HepG2 (cell line): ENCODE results near the gene LRRC45. TPM values are rescaled to one million over a fixed set of nuclear protein-coding genes. Genes with fewer than 3 reads are reported as not detected.
A peak's percentile ranks its signal among the peaks of the same experiment; 100 is the strongest.

Experiments used
- ATAC-seq: fragments of 200-7000 bp; cut with Tn5 transposase; 3 replicates; pipeline ENCODE4 v1.9.1; 2020; ENCODE audit warnings: mild to moderate bottlenecking, moderate library complexity
- BruUV-seq: library from RNA; stranded (reverse); fragments of 400-500 nt; replicated peaks from 2 replicates; lab custom pipeline; 2021; lab: Mats Ljungman, UMichigan
- CTCF ChIA-PET: fragments of 300-600 bp; formaldehyde crosslinking; extraction: SDS; loops from one replicate; lab custom pipeline; 2021; ENCODE audit warnings: low total read pairs, inconsistent platforms, low intra/inter-chr PET ratio; lab: Yijun Ruan, JAX
- POLR2A ChIA-PET: fragments of 350-600 bp; sonication (Branson Sonifier 250); formaldehyde crosslinking; loops from one replicate; lab custom pipeline; 2020; ENCODE audit warnings: antibody characterized with exemption, inconsistent platforms; lab: Yijun Ruan, JAX
- DNase-seq: peaks from one replicate; pipeline ENCODE4 v3.0.0-alpha.2; 2015; ENCODE audit warnings: low spot score
- FAIRE-seq: peaks from 3 replicates; lab custom pipeline; 2011; peaks lifted over from hg19 to GRCh38; lab: Jason Lieb, UNC
- H2AFZ ChIP-seq: one replicate; pipeline ENCODE4 v1.6.1; 2011; ENCODE audit warnings: low read length, inconsistent platforms
- H3K27ac ChIP-seq: fragments of 300-600 bp; 3 replicates; pipeline ENCODE4 v1.8.0; 2011; ENCODE audit warnings: mixed run types, mild to moderate bottlenecking, mixed read lengths, low read length, inconsistent platforms; ENCODE audit not compliant: insufficient read depth; ENCODE audit errors: extremely low read length
- H3K27me3 ChIP-seq, 2 experiments: fragments of 200-600 bp in 1 of 2; 2 replicates in 1 of 2; 3 replicates in 1 of 2; pipeline versions ENCODE4 v1.6.0 to v1.8.0; 2011; ENCODE audit warnings: low read length in 2 of 2, mild to moderate bottlenecking in 2 of 2, moderate library complexity in 2 of 2, inconsistent platforms in 1 of 2; ENCODE audit not compliant: insufficient read depth in 2 of 2, control insufficient read depth in 1 of 2
- H3K36me3 ChIP-seq, 2 experiments: fragments of 200-600 bp in 1 of 2; replicated peaks in 1 of 2; 2 replicates in 1 of 2; 3 replicates in 1 of 2; pipeline versions ENCODE4 v1.5.1 to v1.8.0; 2011; ENCODE audit warnings: low read length in 2 of 2, inconsistent platforms in 1 of 2; ENCODE audit not compliant: insufficient read depth in 2 of 2, control insufficient read depth in 1 of 2
- H3K4me1 ChIP-seq: 2 replicates; pipeline ENCODE4 v1.5.1; 2012; ENCODE audit warnings: low read length, inconsistent platforms; ENCODE audit not compliant: insufficient read depth
- H3K4me2 ChIP-seq: 2 replicates; pipeline ENCODE4 v1.6.0; 2011; ENCODE audit warnings: low read depth, low read length, inconsistent platforms
- H3K4me3 ChIP-seq, 3 experiments: fragments of 200-600 bp in 1 of 3; sonication (generic), shearing (Covaris generic) in 1 of 3; replicated peaks in 1 of 3; 2 replicates each; pipeline ENCODE4 v1.5.1; 2011 to 2016; ENCODE audit warnings: low read length in 3 of 3, inconsistent platforms in 2 of 3, low read depth in 2 of 3, mild to moderate bottlenecking in 2 of 3, control low read depth in 1 of 3, mixed read lengths in 1 of 3; ENCODE audit not compliant: insufficient read depth in 1 of 3
- H3K79me2 ChIP-seq: one replicate; pipeline ENCODE4 v1.6.1; 2011; ENCODE audit warnings: low read length, inconsistent platforms; ENCODE audit not compliant: insufficient read depth
- H3K9ac ChIP-seq: 2 replicates; pipeline ENCODE4 v1.6.0; 2011; ENCODE audit warnings: mild to moderate bottlenecking, low read depth, low read length, inconsistent platforms; ENCODE audit not compliant: insufficient read depth
- H3K9me3 ChIP-seq: 2 replicates; pipeline ENCODE4 v1.5.1; 2012; ENCODE audit warnings: mild to moderate bottlenecking, low read length
- H4K20me1 ChIP-seq: 2 replicates; pipeline ENCODE4 v1.6.0; 2011; ENCODE audit warnings: inconsistent platforms, mild to moderate bottlenecking, low read length, moderate library complexity; ENCODE audit not compliant: insufficient read depth
- ERF ChIP-seq: IDR thresholded peaks from 2 replicates; pipeline ENCODE4 v1.6.1; 2018; ENCODE audit warnings: missing biosample characterization, missing genetic modification reagents
- FOXK2 ChIP-seq: fragments of 450-650 bp; IDR thresholded peaks from 2 replicates; pipeline ENCODE4 v1.6.1; 2016
- GLMP ChIP-seq: sonication (generic); formaldehyde crosslinking; IDR thresholded peaks from 2 replicates; pipeline ENCODE4 v1.9.0; 2021; ENCODE audit warnings: missing genetic modification reagents, mild to moderate bottlenecking, borderline replicate concordance
- JUNB ChIP-seq: sonication (generic); formaldehyde crosslinking; IDR thresholded peaks from 2 replicates; pipeline ENCODE4 v1.8.0; 2022; ENCODE audit warnings: missing genetic modification reagents, mild to moderate bottlenecking, borderline replicate concordance
- MTERF4 ChIP-seq: sonication (generic); formaldehyde crosslinking; IDR thresholded peaks from 2 replicates; pipeline ENCODE4 v1.8.0; 2023; ENCODE audit warnings: mild to moderate bottlenecking, missing genetic modification reagents
- MXD1 ChIP-seq: sonication (generic); formaldehyde crosslinking; IDR thresholded peaks from 2 replicates; pipeline ENCODE4 v1.4.0; 2020; ENCODE audit warnings: mild to moderate bottlenecking, missing genetic modification reagents
- PHB2 ChIP-seq: fragments of 450-650 bp; IDR thresholded peaks from 2 replicates; pipeline ENCODE4 v1.6.1; 2018; ENCODE audit not compliant: partially characterized antibody
- PPARG ChIP-seq: conservative IDR thresholded peaks from 2 replicates; pipeline ENCODE4 v1.6.1; 2016; ENCODE audit warnings: missing biosample characterization, missing genetic modification reagents
- SRY ChIP-seq: sonication (generic); formaldehyde crosslinking; IDR thresholded peaks from 2 replicates; pipeline ENCODE4 v1.8.0; 2022; ENCODE audit warnings: mild to moderate bottlenecking, missing genetic modification reagents
- ZEB1 ChIP-seq: IDR thresholded peaks from 2 replicates; pipeline ENCODE4 v1.6.1; 2012; ENCODE audit warnings: mild to moderate bottlenecking, low read depth, inconsistent platforms; ENCODE audit not compliant: insufficient replicate concordance
- ZFAT ChIP-seq: sonication (generic); formaldehyde crosslinking; conservative IDR thresholded peaks from 2 replicates; pipeline ENCODE4 v1.8.1; 2023; ENCODE audit warnings: missing genetic modification reagents, inconsistent platforms
- ZNF138 ChIP-seq: sonication (generic); formaldehyde crosslinking; IDR thresholded peaks from 2 replicates; pipeline ENCODE4 v1.5.0; 2020; ENCODE audit warnings: mild to moderate bottlenecking, low read depth, missing genetic modification reagents
- ZNF253 ChIP-seq: sonication (generic); formaldehyde crosslinking; IDR thresholded peaks from 2 replicates; pipeline ENCODE4 v1.8.0; 2022; ENCODE audit warnings: mild to moderate bottlenecking, missing genetic modification reagents, borderline replicate concordance
- ZNF263 ChIP-seq: sonication (generic); formaldehyde crosslinking; IDR thresholded peaks from 2 replicates; pipeline ENCODE4 v1.4.0; 2020; ENCODE audit warnings: missing genetic modification reagents
- ZNF362 ChIP-seq: sonication (generic); formaldehyde crosslinking; IDR thresholded peaks from 2 replicates; pipeline ENCODE4 v1.4.0; 2020; ENCODE audit warnings: missing genetic modification reagents, mild to moderate bottlenecking, borderline replicate concordance
- ZNF503 ChIP-seq: sonication (generic); formaldehyde crosslinking; IDR thresholded peaks from 2 replicates; pipeline ENCODE4 v1.4.0; 2020; ENCODE audit warnings: missing genetic modification reagents
- WGBS: methylation state at CpG from one replicate; pipeline ENCODE4 v1.1.6; 2017; ENCODE audit warnings: low lambda C conversion rate; 5-methylcytosine and 5-hydroxymethylcytosine counted together
- in situ Hi-C: cut with HindIII; loops from 2 replicates; pipeline ENCODE4 v1.10.0; 2017; ENCODE audit warnings: low pct_unique_long_range_greater_than_20kb; ENCODE audit not compliant: extremely low pct_ligation_motif_present
- intact Hi-C: fragments of 100-400 bp; cut with micrococcal nuclease; formaldehyde crosslinking; loops from one replicate; pipeline ENCODE4 v1.10.0; 2022; ENCODE audit not compliant: unreplicated experiment
- polyA plus RNA-seq, 8 experiments: library from polyadenylated mRNA; depleted of rRNA in 3 of 8; stranded (reverse) in 7 of 8; unstranded in 1 of 8; fragments of >200 nt; fragmentation: Illumina TruSeq in 4 of 8; extraction: Trizol in 4 of 8; gene quantifications; 2 replicates each; pipeline versions ENCODE4 v1.2.1 to v1.2.3, GENCODE V29; 2011 to 2016; ENCODE audit warnings: low read depth in 4 of 8, missing spikeins in 1 of 8, mixed read lengths in 1 of 8; ENCODE audit not compliant: insufficient read depth in 1 of 8
- total RNA-seq, 5 experiments: library from RNA; depleted of rRNA; stranded (reverse); fragments of >200 nt; fragmentation: Illumina TruSeq; extraction: Trizol; gene quantifications; 2 replicates each; pipeline ENCODE4 v1.2.3, GENCODE V29; 2016; ENCODE audit warnings: low read depth in 1 of 5

Gene LRRC45
- total and polyA plus RNA-seq, 2 of the 13 experiments (the other 11 are each of a cell fraction or from before 2014, with no cell fraction given) = 11.6 to 48.1 TPM

GRCh38 chr17:81992306-81993102 lies 30.6 kb upstream of the LRRC45 start:
- H3K27ac ChIP-seq = peak overlapping the region; percentile 97
- intact Hi-C loops = loop anchor here (1.0 kb wide), 2 partner anchors 8 to 15 kb away; partner anchors contain the start of gene ASPSCR1
- DNase-seq = peak; percentile 96
- no peak for TF ChIP-seq FOXK2
- peak; percentile 93 for TF ChIP-seq ZNF138
- TF ChIP-seq PPARG = peak; percentile 73
- peak; percentile 74; the same call in 1 of the 2 replicates for TF ChIP-seq MTERF4 (CRISPR knock-in tag)
- TF ChIP-seq PHB2 = no peak
- peak; percentile 70 for TF ChIP-seq ZNF263 (CRISPR knock-in tag)
- TF ChIP-seq ZNF253 = peak; percentile 97
- TF ChIP-seq ERF (CRISPR knock-in tag) = peak; percentile 94
- TF ChIP-seq ZFAT (CRISPR knock-in tag) = peak; percentile 68
- TF ChIP-seq ZNF362 (CRISPR knock-in tag) = peak; percentile 69
- TF ChIP-seq GLMP (CRISPR knock-in tag) = peak; percentile 64; the same call in 1 of the 2 replicates
- TF ChIP-seq MXD1 (CRISPR knock-in tag) = peak; percentile 92; the same call in 1 of the 2 replicates
- peak; percentile 87 for TF ChIP-seq JUNB (CRISPR knock-in tag)
- TF ChIP-seq ZEB1 = no peak
- peak; percentile 67 for TF ChIP-seq ZNF503 (CRISPR knock-in tag)
- peak; percentile 97 for TF ChIP-seq SRY (CRISPR knock-in tag)

More at GRCh38 chr17:81992306-81993102, 30.6 kb upstream of the LRRC45 start:
- in situ Hi-C loops = no loop called here
- ChIA-PET POLR2A (interaction anchor here (0.6 to 16.1 kb wide), 24 partner anchors 8 to 289 kb away, joined by 3 to 470 read pairs (median 7); partner anchors contain the start of genes ASPSCR1, CENPX, DCXR and LRRC45), CTCF (interaction anchor here (1.4 to 2.7 kb wide), 3 partner anchors 8 to 33 kb away, joined by 3 to 33 read pairs (median 3); partner anchors contain the start of gene NOTUM)
- Histone ChIP-seq H3K27me3 (no peaks in the 10 kb centered on the region), H4K20me1 (no peaks in the 10 kb centered on the region), H3K4me3 (peak overlapping the region; percentile 29 to 69 (median 44)), H3K36me3 (peaks cover 2 to 9% of the 10 kb centered on the region in 2 experiments; a peak in 3 of 5 replicates), H3K4me1 (peaks cover 77% of the 10 kb centered on the region), H3K9me3 (no peaks in the 10 kb centered on the region), H2AFZ (no peak overlapping the region), H3K9ac (peak overlapping the region; percentile 89), H3K4me2 (peak overlapping the region; percentile 89), H3K79me2 (peaks cover 53% of the 10 kb centered on the region)
- TSS peak; percentile 31 for BruUV-seq
- peak; percentile 39 for FAIRE-seq
- 3% methylated on average over 21 of the region's 31 CpGs for WGBS
- peak; percentile 47 for ATAC-seq
